GM18517 (cell line): ENCODE results near the gene DLG2.
A peak's percentile ranks its signal among the peaks of the same experiment; 100 is the strongest.
"Not testable (repeated sequence)": the region's sequence is repeated elsewhere in the genome, so short reads cannot be mapped to it uniquely, and the experiment has no call there.

Source experiments
- ATAC-seq: cut with Tn5 transposase; IDR thresholded peaks from one replicate; pipeline ENCODE4 v1.9.1; 2021; ENCODE audit warnings: mild to moderate bottlenecking, moderate library complexity; ENCODE audit not compliant: unreplicated experiment

DLG2 gene

GRCh38 chr11:85349539-85349938 is 277.6 kb downstream of the DLG2 start:
- not testable (repeated sequence) for ATAC-seq

GRCh38 chr11:85348945-85349344 is 278.2 kb downstream of the DLG2 start:
- no peak for ATAC-seq

- ATAC-seq = no peak
Observed at GRCh38 chr11:85347291-85347690, 279.9 kb downstream of the DLG2 start.

- no peak for ATAC-seq
Observed at GRCh38 chr11:85346484-85346883, 280.7 kb downstream of the DLG2 start.

- not testable (repeated sequence) for ATAC-seq
Observed at GRCh38 chr11:85340846-85341245, 286.3 kb downstream of the DLG2 start.

GRCh38 chr11:85318573-85318972 is 308.6 kb downstream of the DLG2 start:
- no peak for ATAC-seq

GRCh38 chr11:85316967-85317366 is 310.2 kb downstream of the DLG2 start:
- ATAC-seq = peak; percentile 100

- no peak for ATAC-seq
Observed at GRCh38 chr11:85313741-85314140, 313.4 kb downstream of the DLG2 start.

GRCh38 chr11:85310479-85310878 is 316.7 kb downstream of the DLG2 start:
- no peak for ATAC-seq

- ATAC-seq = no peak
Observed at GRCh38 chr11:85307366-85307765, 319.8 kb downstream of the DLG2 start.

GRCh38 chr11:85301895-85302678 is 325.1 kb downstream of the DLG2 start:
- ATAC-seq = no peak

GRCh38 chr11:85299258-85299942 is 327.7 kb downstream of the DLG2 start:
- no peak for ATAC-seq

GRCh38 chr11:85295694-85296271 is 331.4 kb downstream of the DLG2 start:
- no peak for ATAC-seq

- ATAC-seq = no peak
Observed at GRCh38 chr11:85281550-85281949, 345.6 kb downstream of the DLG2 start.

GRCh38 chr11:85279267-85279666 is 347.9 kb downstream of the DLG2 start:
- no peak for ATAC-seq

GRCh38 chr11:85277693-85278092 is 349.5 kb downstream of the DLG2 start:
- no peak for ATAC-seq

- no peak for ATAC-seq
Observed at GRCh38 chr11:85276332-85276731, 350.8 kb downstream of the DLG2 start.

GRCh38 chr11:85270315-85270714 is 356.8 kb downstream of the DLG2 start:
- ATAC-seq = not testable (repeated sequence)

GRCh38 chr11:85269109-85269508 is 358.0 kb downstream of the DLG2 start:
- ATAC-seq = no peak

GRCh38 chr11:85266646-85267045 is 360.5 kb downstream of the DLG2 start:
- ATAC-seq = no peak

- ATAC-seq = no peak
Observed at GRCh38 chr11:85263328-85263727, 363.8 kb downstream of the DLG2 start.

- no peak for ATAC-seq
Observed at GRCh38 chr11:85257837-85258236, 369.3 kb downstream of the DLG2 start.
